Measurements from ENCODE around the gene NDRG3.

Gene NDRG3

DNA sequence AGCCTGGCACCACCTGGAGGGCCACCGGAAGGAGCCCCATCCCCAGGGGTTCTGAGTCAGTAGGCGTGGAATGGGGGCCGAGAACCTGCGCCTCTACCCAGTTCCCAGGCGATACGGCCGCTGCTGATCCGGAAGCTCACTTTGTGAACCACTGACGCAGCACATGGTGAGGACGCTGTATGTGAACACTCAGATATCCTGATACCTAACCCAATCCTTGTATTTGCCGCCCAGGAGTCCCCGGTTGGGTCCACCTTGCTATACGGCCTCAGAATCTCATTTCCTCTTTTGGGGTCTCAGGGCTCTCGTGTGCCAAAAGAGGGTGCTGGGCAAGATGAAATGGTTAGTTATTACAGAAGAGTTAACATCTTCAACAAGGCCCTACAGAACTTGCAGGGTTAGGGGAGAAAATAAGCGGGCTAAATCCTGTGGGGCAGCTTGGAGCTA lies 140.9 kb downstream of the NDRG3 start:
- no peak for DNase-seq

Measured in NCI-H446 (cell line).